Measurements from ENCODE around the gene BDNF. TPM values are rescaled to one million over a fixed set of nuclear protein-coding genes. Genes with fewer than 3 reads are reported as not detected.

BDNF gene
- total RNA-seq, 2 experiments from 2014 or later = not detected

DNA sequence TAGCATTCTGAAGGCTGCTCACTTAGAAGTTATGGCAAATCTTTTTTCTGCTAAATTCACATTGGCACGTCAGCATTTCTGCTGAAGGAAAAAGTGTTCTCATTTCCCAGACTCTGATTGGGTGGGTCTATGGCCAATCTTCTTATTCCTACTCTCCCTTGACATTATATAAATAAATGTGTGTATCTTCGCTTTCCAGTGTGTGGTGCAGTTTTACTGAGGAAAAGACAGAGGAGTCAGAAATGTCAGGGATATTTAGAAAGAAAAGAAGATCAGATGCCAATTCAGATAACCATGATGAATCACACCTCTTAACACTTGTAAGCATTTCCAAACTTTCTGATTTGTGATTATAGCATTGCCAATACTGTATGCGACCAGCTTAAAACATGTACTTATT lies 3.2 kb upstream of the BDNF start:
- Mint-ChIP-seq H3K4me3 (no peak overlapping the region), H3K27ac (no peak overlapping the region), H3K4me1 (peaks cover 25% of the 10 kb centered on the region), H3K9me3 (ENCODE audit: low read depth) (no peaks in the 10 kb centered on the region), H3K36me3 (ENCODE audit: low read depth) (no peaks in the 10 kb centered on the region), H3K27me3 (peaks cover 52% of the 10 kb centered on the region)
- ATAC-seq = no peak
- POLR2A ChIA-PET = no interaction called here
- DNase-seq = no peak
- intact Hi-C loops (cut with DNase I, micrococcal nuclease) = no loop called here
- CTCF ChIA-PET = interaction anchor here (0.9 kb wide), 1 partner anchor 8 kb away, joined by 4 read pairs; no protein-coding TSS in a partner anchor

- ATAC-seq = no peak
- Mint-ChIP-seq H3K9me3 (ENCODE audit: low read depth) (no peaks in the 10 kb centered on the region), H3K27ac (no peak overlapping the region), H3K4me1 (peaks cover 25% of the 10 kb centered on the region), H3K4me3 (no peak overlapping the region), H3K27me3 (peaks cover 52% of the 10 kb centered on the region), H3K36me3 (ENCODE audit: low read depth) (no peaks in the 10 kb centered on the region)
- ChIA-PET POLR2A (no interaction called here), CTCF (interaction anchor here (0.9 kb wide), 1 partner anchor 9 kb away, joined by 4 read pairs; no protein-coding TSS in a partner anchor)
- no peak for DNase-seq
- intact Hi-C loops (cut with DNase I, micrococcal nuclease) = no loop called here
Observed at GRCh38 chr11:27702811-27703210, 2.6 kb upstream of the BDNF start.

- DNase-seq (peak; percentile 36), ATAC-seq (no peak)
- Mint-ChIP-seq H3K9me3 (ENCODE audit: low read depth) (no peaks in the 10 kb centered on the region), H3K4me1 (peaks cover 25% of the 10 kb centered on the region), H3K27me3 (peaks cover 58% of the 10 kb centered on the region), H3K36me3 (ENCODE audit: low read depth) (no peaks in the 10 kb centered on the region), H3K4me3 (peak overlapping the region; percentile 60), H3K27ac (no peak overlapping the region)
- CTCF ChIA-PET = interaction anchor here (0.6 to 1.1 kb wide), 3 partner anchors 9 to 433 kb away, joined by 3 to 4 read pairs (median 3); no protein-coding TSS in a partner anchor
- intact Hi-C loops (cut with DNase I, micrococcal nuclease) = loop anchor here in 1 of 2 experiments (1.0 kb wide), 1 partner anchor 20 kb away; no protein-coding TSS in a partner anchor
- POLR2A ChIA-PET = no interaction called here
Observed at GRCh38 chr11:27701355-27702105, 1.3 kb upstream of the BDNF start.

DNA sequence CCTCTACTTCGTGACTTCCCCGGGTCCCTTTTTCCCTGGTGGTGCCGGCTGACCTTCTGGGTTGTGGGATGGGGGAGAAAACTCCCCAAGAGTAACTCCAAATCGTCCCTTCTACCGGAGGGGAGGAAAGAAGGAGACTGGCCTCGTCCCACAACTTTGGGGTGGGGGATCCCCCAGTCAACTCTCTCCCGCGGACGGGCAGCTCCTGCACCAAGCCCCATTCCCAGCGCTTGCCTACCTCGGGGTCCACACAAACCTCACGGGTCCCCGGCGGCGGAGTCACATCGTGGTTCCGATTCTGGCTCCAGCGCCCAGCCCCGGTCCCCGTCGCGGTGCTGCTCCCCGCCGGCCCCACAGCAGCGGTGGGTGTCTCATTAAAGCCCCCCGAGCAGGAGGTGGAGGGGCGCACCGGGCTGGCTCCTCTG lies 317 bp downstream of the BDNF start:
- peak overlapping the region; percentile 17 for H3K4me3 Mint-ChIP-seq

GRCh38 chr11:27699242-27699925 lies 871 bp downstream of the BDNF start:
- ChIA-PET CTCF (interaction anchor here (0.6 to 2.1 kb wide), 12 partner anchors 9 to 1633 kb away, joined by 3 to 17 read pairs (median 3); no protein-coding TSS in a partner anchor), POLR2A (no interaction called here)
- peak overlapping the region; percentile 17 for H3K4me3 Mint-ChIP-seq

More for the DNA sequence above, 317 bp downstream of the BDNF start:
- H3K27me3 Mint-ChIP-seq = peaks cover 66% of the 10 kb centered on the region
- H3K4me1 Mint-ChIP-seq = peaks cover 25% of the 10 kb centered on the region
- POLR2A ChIA-PET = no interaction called here
- no peak for ATAC-seq
- CTCF ChIA-PET = interaction anchor here (0.5 to 2.1 kb wide), 7 partner anchors 11 to 1466 kb away, joined by 3 to 17 read pairs (median 3); no protein-coding TSS in a partner anchor
- intact Hi-C loops (cut with DNase I, micrococcal nuclease) = loop anchor here (1.0 to 5.0 kb wide), 6 partner anchors 829 to 1635 kb away; no protein-coding TSS in a partner anchor
- H3K36me3 Mint-ChIP-seq (ENCODE audit: low read depth) = no peaks in the 10 kb centered on the region
- no peak for DNase-seq
- no peaks in the 10 kb centered on the region for H3K9me3 Mint-ChIP-seq (ENCODE audit: low read depth)
- H3K27ac Mint-ChIP-seq = no peak overlapping the region

GRCh38 chr11:27698872-27699241 lies 1.4 kb downstream of the BDNF start:
- H3K4me3 Mint-ChIP-seq = no peak overlapping the region
- H3K4me1 Mint-ChIP-seq = peaks cover 25% of the 10 kb centered on the region
- DNase-seq (peak; percentile 87), ATAC-seq (peak; percentile 87)
- intact Hi-C loops (cut with DNase I, micrococcal nuclease) = loop anchor here (1.0 to 5.0 kb wide), 6 partner anchors 830 to 1636 kb away; no protein-coding TSS in a partner anchor
- no peaks in the 10 kb centered on the region for H3K9me3 Mint-ChIP-seq (ENCODE audit: low read depth)
- CTCF ChIA-PET = interaction anchor here (0.5 to 2.1 kb wide), 10 partner anchors 10 to 1633 kb away, joined by 3 to 17 read pairs (median 3); no protein-coding TSS in a partner anchor
- POLR2A ChIA-PET = no interaction called here
- no peaks in the 10 kb centered on the region for H3K36me3 Mint-ChIP-seq (ENCODE audit: low read depth)
- H3K27ac Mint-ChIP-seq = no peak overlapping the region
- H3K27me3 Mint-ChIP-seq = peaks cover 64% of the 10 kb centered on the region

More at GRCh38 chr11:27699242-27699925, 871 bp downstream of the BDNF start:
- DNase-seq (no peak), ATAC-seq (no peak)
- H3K27ac Mint-ChIP-seq = no peak overlapping the region
- no peaks in the 10 kb centered on the region for H3K9me3 Mint-ChIP-seq (ENCODE audit: low read depth)
- H3K4me1 Mint-ChIP-seq = peaks cover 25% of the 10 kb centered on the region
- no peaks in the 10 kb centered on the region for H3K36me3 Mint-ChIP-seq (ENCODE audit: low read depth)
- intact Hi-C loops (cut with DNase I, micrococcal nuclease) = loop anchor here (1.0 to 5.0 kb wide), 6 partner anchors 829 to 1635 kb away; no protein-coding TSS in a partner anchor
- peaks cover 64% of the 10 kb centered on the region for H3K27me3 Mint-ChIP-seq

GRCh38 chr11:27697679-27698275 lies 2.5 kb downstream of the BDNF start:
- Mint-ChIP-seq H3K27me3 (peaks cover 57% of the 10 kb centered on the region), H3K9me3 (ENCODE audit: low read depth) (no peaks in the 10 kb centered on the region), H3K27ac (no peak overlapping the region), H3K4me1 (peaks cover 25% of the 10 kb centered on the region), H3K36me3 (ENCODE audit: low read depth) (no peaks in the 10 kb centered on the region), H3K4me3 (no peak overlapping the region)
- CTCF ChIA-PET = interaction anchor here (0.6 kb wide), 1 partner anchor 982 kb away, joined by 3 read pairs; no protein-coding TSS in a partner anchor
- DNase-seq (no peak), ATAC-seq (no peak)
- intact Hi-C loops (cut with DNase I, micrococcal nuclease) = loop anchor here (2.0 to 5.0 kb wide), 4 partner anchors 831 to 1637 kb away; no protein-coding TSS in a partner anchor
- POLR2A ChIA-PET = no interaction called here

GRCh38 chr11:27696961-27697360 lies 3.3 kb downstream of the BDNF start:
- Mint-ChIP-seq H3K27me3 (peaks cover 54% of the 10 kb centered on the region), H3K36me3 (ENCODE audit: low read depth) (no peaks in the 10 kb centered on the region), H3K4me1 (peaks cover 25% of the 10 kb centered on the region), H3K27ac (no peak overlapping the region), H3K4me3 (no peak overlapping the region), H3K9me3 (ENCODE audit: low read depth) (no peaks in the 10 kb centered on the region)
- intact Hi-C loops (cut with DNase I, micrococcal nuclease) = loop anchor here in 1 of 2 experiments (5.0 kb wide), 1 partner anchor 1000 kb away; no protein-coding TSS in a partner anchor
- DNase-seq (no peak), ATAC-seq (no peak)
- ChIA-PET CTCF (interaction anchor here (0.6 to 1.0 kb wide), 3 partner anchors 20 to 982 kb away, joined by 3 read pairs; no protein-coding TSS in a partner anchor), POLR2A (no interaction called here)

DNA sequence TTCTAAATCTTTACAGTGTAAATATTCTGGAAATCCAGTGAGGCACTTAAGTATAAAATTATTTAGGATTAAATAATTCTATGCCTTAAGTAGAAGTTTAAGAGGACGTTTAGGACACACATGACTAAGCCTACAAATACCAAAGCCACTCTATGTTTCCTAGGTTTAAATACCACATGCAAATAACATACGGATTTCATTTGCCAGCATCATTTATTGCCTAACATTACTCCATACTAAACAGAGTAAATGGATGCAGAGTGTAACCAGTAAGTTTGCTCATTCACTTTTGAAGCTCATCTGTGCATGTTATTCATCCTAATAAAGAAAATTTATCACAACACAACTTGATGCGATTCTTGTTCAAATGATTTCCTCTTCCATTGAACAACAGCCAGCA lies 4.1 kb downstream of the BDNF start:
- intact Hi-C loops (cut with DNase I, micrococcal nuclease) = loop anchor here in 1 of 2 experiments (5.0 kb wide), 1 partner anchor 1001 kb away; no protein-coding TSS in a partner anchor
- DNase-seq (no peak), ATAC-seq (no peak)
- ChIA-PET CTCF (interaction anchor here (0.8 to 1.7 kb wide), 2 partner anchors 9 to 10 kb away, joined by 4 read pairs; no protein-coding TSS in a partner anchor), POLR2A (no interaction called here)
- Mint-ChIP-seq H3K4me1 (peaks cover 18% of the 10 kb centered on the region), H3K27ac (no peak overlapping the region), H3K36me3 (ENCODE audit: low read depth) (no peaks in the 10 kb centered on the region), H3K27me3 (peaks cover 45% of the 10 kb centered on the region), H3K4me3 (no peak overlapping the region), H3K9me3 (ENCODE audit: low read depth) (no peaks in the 10 kb centered on the region)

GRCh38 chr11:27694992-27695391 lies 5.3 kb downstream of the BDNF start:
- CTCF ChIA-PET = interaction anchor here (0.8 to 1.7 kb wide), 3 partner anchors 10 to 835 kb away, joined by 4 to 7 read pairs (median 4); no protein-coding TSS in a partner anchor

DNA sequence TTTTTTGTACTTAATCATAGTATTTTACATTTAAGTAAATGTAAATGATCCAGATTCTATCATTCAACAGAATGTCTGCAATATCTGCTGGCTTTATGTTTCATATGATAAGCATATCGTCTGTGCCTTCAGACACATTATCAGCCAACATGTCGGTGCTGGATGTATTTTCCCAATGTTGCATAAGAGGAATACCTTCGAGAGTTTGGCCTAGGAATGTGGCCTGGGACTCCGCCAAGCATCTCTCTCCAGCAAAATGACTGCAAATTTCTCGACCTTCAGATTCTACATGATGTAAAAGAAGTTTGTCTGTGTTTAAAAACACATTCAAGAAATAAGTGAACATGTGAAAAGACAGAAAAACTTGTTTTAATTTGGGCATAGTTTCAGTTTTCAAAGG lies 6.9 kb downstream of the BDNF start:
- H3K9me3 Mint-ChIP-seq (ENCODE audit: low read depth) = no peaks in the 10 kb centered on the region
- H3K36me3 Mint-ChIP-seq (ENCODE audit: low read depth) = no peaks in the 10 kb centered on the region
- DNase-seq = no peak
- no peaks in the 10 kb centered on the region for H3K4me1 Mint-ChIP-seq
- no peak for ATAC-seq
- H3K27ac Mint-ChIP-seq = no peak overlapping the region
- POLR2A ChIA-PET = no interaction called here
- CTCF ChIA-PET = interaction anchor here (0.7 kb wide), 1 partner anchor 12 kb away, joined by 3 read pairs; no protein-coding TSS in a partner anchor
- intact Hi-C loops (cut with DNase I, micrococcal nuclease) = no loop called here
- H3K27me3 Mint-ChIP-seq = peaks cover 26% of the 10 kb centered on the region
- H3K4me3 Mint-ChIP-seq = no peak overlapping the region

More at GRCh38 chr11:27694992-27695391, 5.3 kb downstream of the BDNF start:
- Mint-ChIP-seq H3K4me1 (peaks cover 14% of the 10 kb centered on the region), H3K27ac (no peak overlapping the region), H3K9me3 (ENCODE audit: low read depth) (no peaks in the 10 kb centered on the region), H3K36me3 (ENCODE audit: low read depth) (no peaks in the 10 kb centered on the region), H3K4me3 (no peak overlapping the region), H3K27me3 (peaks cover 41% of the 10 kb centered on the region)
- no peak for DNase-seq
- intact Hi-C loops (cut with DNase I, micrococcal nuclease) = loop anchor here in 1 of 2 experiments (5.0 kb wide), 1 partner anchor 1002 kb away; no protein-coding TSS in a partner anchor
- ATAC-seq = no peak
- POLR2A ChIA-PET = no interaction called here
